Measurements from ENCODE around the gene VPS9D1.

- TF ChIP-seq, protein P1, sequence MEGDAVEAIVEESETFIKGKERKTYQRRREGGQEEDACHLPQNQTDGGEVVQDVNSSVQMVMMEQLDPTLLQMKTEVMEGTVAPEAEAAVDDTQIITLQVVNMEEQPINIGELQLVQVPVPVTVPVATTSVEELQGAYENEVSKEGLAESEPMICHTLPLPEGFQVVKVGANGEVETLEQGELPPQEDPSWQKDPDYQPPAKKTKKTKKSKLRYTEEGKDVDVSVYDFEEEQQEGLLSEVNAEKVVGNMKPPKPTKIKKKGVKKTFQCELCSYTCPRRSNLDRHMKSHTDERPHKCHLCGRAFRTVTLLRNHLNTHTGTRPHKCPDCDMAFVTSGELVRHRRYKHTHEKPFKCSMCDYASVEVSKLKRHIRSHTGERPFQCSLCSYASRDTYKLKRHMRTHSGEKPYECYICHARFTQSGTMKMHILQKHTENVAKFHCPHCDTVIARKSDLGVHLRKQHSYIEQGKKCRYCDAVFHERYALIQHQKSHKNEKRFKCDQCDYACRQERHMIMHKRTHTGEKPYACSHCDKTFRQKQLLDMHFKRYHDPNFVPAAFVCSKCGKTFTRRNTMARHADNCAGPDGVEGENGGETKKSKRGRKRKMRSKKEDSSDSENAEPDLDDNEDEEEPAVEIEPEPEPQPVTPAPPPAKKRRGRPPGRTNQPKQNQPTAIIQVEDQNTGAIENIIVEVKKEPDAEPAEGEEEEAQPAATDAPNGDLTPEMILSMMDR (conservative IDR thresholded peaks at IDR 0.05), result no peak
- no peak for TF ChIP-seq ZFX (IDR thresholded peaks at IDR 0.05)
These were observed 59.5 kb downstream of the VPS9D1 start for GRCh38 chr16:89661215-89661614.

Measured in C4-2B (cell line).